Mesothelial cell of epicardium (in vitro differentiated cells): ENCODE results near the gene PRODH2. TPM values are rescaled to one million over a fixed set of nuclear protein-coding genes. Genes with fewer than 3 reads are reported as not detected.
A peak's percentile ranks its signal among the peaks of the same experiment; 100 is the strongest.

Source experiments
- DNase-seq, 2 experiments: peaks; one replicate each; pipeline ENCODE4 v3.0.0; 2021; ENCODE audit warnings: low spot score in 2 of 2; ENCODE audit not compliant: unreplicated experiment in 2 of 2
- H3K27ac Mint-ChIP-seq: 2 replicates; pipeline ENCODE4 v1.8.0; 2021; ENCODE audit warnings: mixed read lengths
- H3K27me3 Mint-ChIP-seq: 2 replicates; pipeline ENCODE4 v1.8.0; 2021; ENCODE audit warnings: low read depth, mixed read lengths
- H3K36me3 Mint-ChIP-seq: 2 replicates; pipeline ENCODE4 v1.8.0; 2021; ENCODE audit warnings: mixed read lengths
- H3K4me1 Mint-ChIP-seq: 2 replicates; pipeline ENCODE4 v1.8.0; 2021; ENCODE audit warnings: mixed read lengths
- H3K4me3 Mint-ChIP-seq: 2 replicates; pipeline ENCODE4 v1.8.0; 2021; ENCODE audit warnings: mild to moderate bottlenecking, moderate library complexity, mixed read lengths
- H3K9me3 Mint-ChIP-seq: 2 replicates; pipeline ENCODE4 v1.8.0; 2021; ENCODE audit warnings: mixed read lengths
- total RNA-seq: library from RNA; stranded (reverse); gene quantifications from 3 replicates; pipeline ENCODE4 v1.2.1, GENCODE V29; 2021
- TF ChIP-seq, protein P1 (sequence below): fragments of 200-600 bp; sonication (generic); IDR thresholded peaks from one replicate; pipeline ENCODE4 v1.5.0; 2021; ENCODE audit warnings: antibody characterized with exemption; ENCODE audit not compliant: unreplicated experiment

Gene PRODH2
- total RNA-seq, 1 donor from 2014 or later: not detected

DNA sequence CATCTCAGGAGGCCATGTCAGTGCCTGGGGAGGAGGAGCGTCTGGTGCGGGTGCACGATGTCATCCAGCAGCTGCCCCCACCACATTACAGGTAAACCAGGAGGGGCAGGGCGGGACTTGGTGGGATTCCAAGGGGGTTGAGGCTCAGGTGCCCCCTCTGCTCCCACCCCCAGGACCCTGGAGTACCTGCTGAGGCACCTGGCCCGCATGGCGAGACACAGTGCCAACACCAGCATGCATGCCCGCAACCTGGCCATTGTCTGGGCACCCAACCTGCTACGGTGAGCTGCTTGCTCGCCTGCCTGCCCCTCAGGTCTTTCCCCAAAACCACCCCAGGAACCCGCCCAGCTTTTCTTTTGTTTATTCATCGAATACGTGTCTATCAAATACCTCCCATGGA, 30.1 kb downstream of the PRODH2 start:
- Mint-ChIP-seq H3K27ac (no peak overlapping the region), H3K4me1 (no peaks in the 10 kb centered on the region), H3K4me3 (no peak overlapping the region), H3K9me3 (no peaks in the 10 kb centered on the region), H3K36me3 (peaks cover 18% of the 10 kb centered on the region), H3K27me3 (peaks cover 4% of the 10 kb centered on the region)
- DNase-seq: no peak
- TF ChIP-seq, protein P1, sequence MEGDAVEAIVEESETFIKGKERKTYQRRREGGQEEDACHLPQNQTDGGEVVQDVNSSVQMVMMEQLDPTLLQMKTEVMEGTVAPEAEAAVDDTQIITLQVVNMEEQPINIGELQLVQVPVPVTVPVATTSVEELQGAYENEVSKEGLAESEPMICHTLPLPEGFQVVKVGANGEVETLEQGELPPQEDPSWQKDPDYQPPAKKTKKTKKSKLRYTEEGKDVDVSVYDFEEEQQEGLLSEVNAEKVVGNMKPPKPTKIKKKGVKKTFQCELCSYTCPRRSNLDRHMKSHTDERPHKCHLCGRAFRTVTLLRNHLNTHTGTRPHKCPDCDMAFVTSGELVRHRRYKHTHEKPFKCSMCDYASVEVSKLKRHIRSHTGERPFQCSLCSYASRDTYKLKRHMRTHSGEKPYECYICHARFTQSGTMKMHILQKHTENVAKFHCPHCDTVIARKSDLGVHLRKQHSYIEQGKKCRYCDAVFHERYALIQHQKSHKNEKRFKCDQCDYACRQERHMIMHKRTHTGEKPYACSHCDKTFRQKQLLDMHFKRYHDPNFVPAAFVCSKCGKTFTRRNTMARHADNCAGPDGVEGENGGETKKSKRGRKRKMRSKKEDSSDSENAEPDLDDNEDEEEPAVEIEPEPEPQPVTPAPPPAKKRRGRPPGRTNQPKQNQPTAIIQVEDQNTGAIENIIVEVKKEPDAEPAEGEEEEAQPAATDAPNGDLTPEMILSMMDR: no peak

DNA sequence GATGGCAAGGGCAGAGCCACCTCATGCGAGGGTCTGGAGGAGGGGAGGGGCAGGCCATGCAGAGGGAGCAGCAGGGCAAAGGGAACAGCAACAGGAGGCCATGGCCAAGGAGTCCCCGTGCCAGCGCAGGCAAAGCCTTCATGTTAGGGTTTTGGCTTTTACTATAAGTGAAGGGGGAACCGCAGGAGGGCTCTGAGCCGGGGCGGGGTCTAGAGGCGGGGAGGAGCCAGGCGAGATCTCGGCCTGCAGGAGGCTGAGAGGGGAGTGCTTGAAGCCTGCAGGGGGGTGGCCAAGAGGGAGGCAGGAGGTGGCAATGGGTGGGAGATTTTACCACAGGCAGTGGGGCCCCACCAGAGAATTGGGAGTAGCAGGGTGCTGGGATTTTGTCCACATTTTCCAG, 31.0 kb downstream of the PRODH2 start:
- no peak overlapping the region for H3K27ac Mint-ChIP-seq
- no peaks in the 10 kb centered on the region for H3K9me3 Mint-ChIP-seq
- TF ChIP-seq, protein P1: no peak
- peaks cover 18% of the 10 kb centered on the region for H3K36me3 Mint-ChIP-seq
- peaks cover 4% of the 10 kb centered on the region for H3K27me3 Mint-ChIP-seq
- no peak overlapping the region for H3K4me3 Mint-ChIP-seq
- peaks cover 9% of the 10 kb centered on the region for H3K4me1 Mint-ChIP-seq
- DNase-seq: no peak

DNA sequence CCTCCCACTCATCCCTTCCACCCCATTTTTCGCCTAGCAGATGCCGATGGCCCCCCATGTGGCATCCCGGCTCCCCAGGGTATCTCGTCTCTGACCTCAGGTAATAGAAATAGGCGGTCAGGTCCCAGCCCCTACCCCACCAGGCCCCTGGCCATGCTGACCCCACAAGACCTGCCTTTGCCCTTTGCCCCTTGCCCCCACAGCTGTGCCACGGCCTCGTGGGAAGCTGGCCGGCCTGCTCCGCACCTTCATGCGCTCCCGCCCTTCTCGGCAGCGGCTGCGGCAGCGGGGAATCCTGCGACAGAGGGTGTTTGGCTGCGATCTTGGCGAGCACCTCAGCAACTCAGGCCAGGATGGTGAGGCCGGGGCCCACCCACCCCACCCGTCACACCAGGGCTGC, 31.9 kb downstream of the PRODH2 start:
- Mint-ChIP-seq H3K36me3 (peaks cover 18% of the 10 kb centered on the region), H3K27me3 (peaks cover 4% of the 10 kb centered on the region), H3K9me3 (no peaks in the 10 kb centered on the region), H3K4me3 (no peak overlapping the region), H3K4me1 (peaks cover 16% of the 10 kb centered on the region), H3K27ac (no peak overlapping the region)
- no peak for DNase-seq
- TF ChIP-seq, protein P1: no peak

DNA sequence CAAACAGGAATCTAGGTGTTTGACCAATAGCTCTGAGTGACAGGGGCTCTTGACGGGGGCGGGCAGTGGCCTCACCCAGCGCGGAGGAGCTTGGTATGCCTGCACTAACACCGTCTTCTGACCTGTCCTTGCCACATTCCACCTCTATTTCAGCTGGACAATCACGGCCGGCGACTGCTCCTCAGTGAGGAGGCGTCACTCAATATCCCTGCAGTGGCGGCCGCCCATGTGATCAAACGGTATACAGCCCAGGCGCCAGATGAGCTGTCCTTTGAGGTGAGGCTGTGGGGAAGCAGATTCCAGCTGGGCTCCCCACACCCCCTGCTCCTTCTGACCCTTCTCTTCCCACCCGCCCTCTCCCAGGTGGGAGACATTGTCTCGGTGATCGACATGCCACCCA, 32.6 kb downstream of the PRODH2 start:
- no peak for DNase-seq
- no peaks in the 10 kb centered on the region for H3K9me3 Mint-ChIP-seq
- no peak overlapping the region for H3K27ac Mint-ChIP-seq
- peaks cover 4% of the 10 kb centered on the region for H3K27me3 Mint-ChIP-seq
- TF ChIP-seq, protein P1: no peak
- H3K4me3 Mint-ChIP-seq: no peak overlapping the region
- peaks cover 17% of the 10 kb centered on the region for H3K4me1 Mint-ChIP-seq
- peaks cover 18% of the 10 kb centered on the region for H3K36me3 Mint-ChIP-seq

DNA sequence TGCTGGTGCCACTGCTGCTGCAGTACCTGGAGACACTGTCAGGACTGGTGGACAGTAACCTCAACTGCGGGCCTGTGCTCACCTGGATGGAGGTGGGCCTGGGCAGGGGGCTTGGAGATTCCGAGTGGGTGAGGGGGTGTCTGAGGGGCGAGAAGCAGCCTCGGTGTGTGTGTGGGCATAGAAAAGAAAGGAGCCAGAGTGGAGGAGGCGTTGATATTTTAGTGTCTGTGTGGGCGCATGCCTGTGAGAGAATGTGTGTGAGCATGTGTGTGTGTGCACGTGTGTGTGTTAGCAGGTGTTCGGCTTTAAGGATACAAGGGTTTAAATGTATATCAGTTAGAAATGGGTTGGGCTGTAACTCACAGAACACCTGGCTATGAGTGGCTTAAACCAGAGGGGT, 33.6 kb downstream of the PRODH2 start:
- no peak overlapping the region for H3K4me3 Mint-ChIP-seq
- H3K9me3 Mint-ChIP-seq: no peaks in the 10 kb centered on the region
- peaks cover 19% of the 10 kb centered on the region for H3K4me1 Mint-ChIP-seq
- DNase-seq: no peak
- H3K36me3 Mint-ChIP-seq: peaks cover 18% of the 10 kb centered on the region
- TF ChIP-seq, protein P1: no peak
- H3K27ac Mint-ChIP-seq: no peak overlapping the region
- H3K27me3 Mint-ChIP-seq: peaks cover 4% of the 10 kb centered on the region

DNA sequence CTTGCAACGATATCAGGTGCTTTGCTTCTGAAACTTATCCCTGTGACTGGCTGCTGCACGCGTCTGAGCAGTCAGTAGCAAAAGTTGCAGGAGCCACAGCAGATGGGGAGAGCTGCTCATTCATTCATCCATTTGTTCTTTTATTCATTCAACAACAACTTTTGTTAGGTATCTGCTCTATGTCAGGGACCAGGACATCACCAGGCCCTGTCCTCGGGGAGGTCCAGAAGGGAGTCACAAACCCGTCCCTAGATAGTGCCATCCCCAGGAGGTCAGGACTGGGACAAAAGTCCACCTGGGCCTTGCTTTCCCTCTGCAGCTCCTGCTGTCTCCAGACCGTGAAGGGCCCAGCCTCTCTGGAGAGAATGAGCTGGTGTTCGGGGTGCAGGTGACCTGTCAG, 34.7 kb downstream of the PRODH2 start:
- H3K4me1 Mint-ChIP-seq: peaks cover 19% of the 10 kb centered on the region
- H3K4me3 Mint-ChIP-seq: peak overlapping the region; percentile 44
- no peak for DNase-seq
- no peak overlapping the region for H3K27ac Mint-ChIP-seq
- peaks cover 12% of the 10 kb centered on the region for H3K36me3 Mint-ChIP-seq
- H3K27me3 Mint-ChIP-seq: no peaks in the 10 kb centered on the region
- TF ChIP-seq, protein P1: no peak
- no peaks in the 10 kb centered on the region for H3K9me3 Mint-ChIP-seq
